GM21515 (cell line): ENCODE results near the gene FBLL1.
"Not testable (repeated sequence)": the region's sequence is repeated elsewhere in the genome, so short reads cannot be mapped to it uniquely, and the experiment has no call there.

ENCODE experiments used
- ATAC-seq: cut with Tn5 transposase; IDR thresholded peaks from one replicate; pipeline ENCODE4 v1.9.1; 2021; ENCODE audit not compliant: unreplicated experiment

The FBLL1 gene

DNA sequence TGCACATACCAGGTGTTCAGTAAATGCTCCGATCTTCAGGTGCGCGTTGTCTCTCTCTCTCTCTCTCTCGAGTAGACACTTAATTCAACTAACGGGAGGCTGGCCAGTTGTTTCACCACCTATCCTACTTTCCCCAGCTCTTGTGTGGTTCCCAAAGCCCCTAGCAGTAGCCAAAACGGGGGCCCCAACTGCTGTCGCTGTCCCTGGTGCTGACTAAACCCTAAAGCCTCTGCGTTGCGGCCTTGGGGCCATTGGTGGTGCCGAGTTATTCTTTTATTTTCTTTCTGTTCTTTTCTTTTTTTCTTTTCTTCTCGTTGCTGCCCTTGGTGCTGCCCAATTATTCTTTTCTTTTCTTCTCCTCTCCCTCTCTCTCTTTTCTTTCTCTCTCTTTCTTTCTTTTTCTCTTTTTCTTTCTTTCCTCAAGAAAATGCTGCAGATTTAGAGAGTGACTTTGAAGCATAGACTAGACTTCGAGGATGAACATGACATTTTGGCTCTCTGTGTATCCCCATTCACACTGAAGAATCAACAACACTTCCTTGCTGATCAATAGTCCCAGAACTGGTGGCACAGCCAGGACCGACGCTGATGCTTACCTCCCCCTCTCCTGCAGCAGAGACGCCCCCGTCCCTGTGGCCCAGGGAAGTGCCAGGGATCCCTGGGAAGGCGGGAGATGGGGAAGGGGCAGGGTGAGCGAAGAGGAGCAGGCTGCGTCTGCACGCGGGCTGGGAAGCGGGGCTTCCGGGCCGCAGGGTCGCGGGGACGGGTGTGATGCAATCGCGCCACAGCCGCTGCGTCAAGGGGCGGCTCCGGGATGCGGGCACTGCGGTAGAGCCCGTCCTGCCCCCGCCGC, at the start of gene FBLL1:
TSS of gene FBLL1 (plus strand) at position 785 of the 853 bp plus-strand sequence. CDS start 200 bp downstream, outside the sequence.
- no peak for ATAC-seq

GRCh38 chr5:168480601-168481000, 48.5 kb upstream of the FBLL1 start:
- no peak for ATAC-seq

GRCh38 chr5:168481330-168481788, 47.7 kb upstream of the FBLL1 start:
- ATAC-seq = peak; percentile 75

- no peak for ATAC-seq
Measured at GRCh38 chr5:168482361-168482760, 46.7 kb upstream of the FBLL1 start.

DNA sequence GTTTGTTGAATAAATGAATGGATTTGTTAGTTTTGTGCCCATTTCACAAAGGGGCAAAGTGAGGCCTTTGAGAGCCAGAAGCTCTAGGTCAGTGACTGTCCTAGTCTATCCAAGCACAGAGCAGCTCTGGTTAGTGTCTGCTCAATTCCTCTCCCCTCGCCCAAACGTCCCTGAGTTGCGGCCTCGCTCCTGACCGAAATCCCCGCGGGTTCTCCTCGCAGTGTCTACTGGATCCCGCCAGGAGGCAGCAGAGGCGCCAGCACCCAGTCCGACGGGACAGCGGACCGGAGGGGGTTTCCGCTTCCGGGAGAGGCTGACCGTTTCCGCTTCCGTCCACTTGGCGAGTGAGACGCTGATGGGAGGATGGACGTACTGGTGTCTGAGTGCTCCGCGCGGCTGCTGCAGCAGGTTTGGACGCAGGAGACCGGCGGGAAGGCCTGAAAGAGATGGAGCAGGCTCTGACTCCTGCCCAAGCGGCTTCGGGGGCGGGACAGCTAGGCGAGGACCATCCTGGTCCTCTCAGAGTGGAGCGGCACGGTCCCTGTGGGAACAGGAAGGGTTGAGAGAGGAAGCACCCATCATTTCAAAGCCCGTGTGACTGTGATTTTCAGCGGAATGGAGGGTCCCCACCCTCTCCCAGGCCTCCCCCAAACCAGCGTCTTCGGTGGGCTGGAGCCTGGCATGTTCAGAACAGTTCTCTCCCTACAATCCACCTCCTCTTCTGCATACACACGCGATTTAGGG, 42.8 kb upstream of the FBLL1 start, which contains the start of gene RARS1:
TSS of gene RARS1 (plus strand) at position 336 of the 744 bp plus-strand sequence. CDS start at position 364, 28 bp downstream.
- peak; percentile 94 for ATAC-seq

DNA sequence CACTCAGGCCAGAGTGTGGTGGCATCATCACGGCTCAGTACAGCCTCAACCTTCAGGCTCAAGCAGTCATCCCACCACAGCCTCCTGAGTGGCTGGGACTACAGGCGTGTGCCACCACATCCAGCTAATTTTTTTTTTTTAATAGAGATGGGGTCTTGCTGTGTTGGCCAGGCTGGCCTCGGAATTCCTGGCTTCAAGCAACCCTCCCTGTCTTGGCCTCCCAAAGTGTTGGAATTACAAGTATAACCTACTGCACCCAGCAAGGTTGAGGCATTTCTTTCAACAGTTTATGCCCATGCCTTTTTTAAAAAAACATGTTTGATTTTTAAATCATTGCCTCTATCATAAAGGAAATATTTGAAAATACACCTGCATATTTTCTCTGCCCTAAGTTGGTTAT, 40.0 kb upstream of the FBLL1 start:
- ATAC-seq = no peak

- ATAC-seq = no peak
Measured at GRCh38 chr5:168494057-168494555, 35.0 kb upstream of the FBLL1 start.

DNA sequence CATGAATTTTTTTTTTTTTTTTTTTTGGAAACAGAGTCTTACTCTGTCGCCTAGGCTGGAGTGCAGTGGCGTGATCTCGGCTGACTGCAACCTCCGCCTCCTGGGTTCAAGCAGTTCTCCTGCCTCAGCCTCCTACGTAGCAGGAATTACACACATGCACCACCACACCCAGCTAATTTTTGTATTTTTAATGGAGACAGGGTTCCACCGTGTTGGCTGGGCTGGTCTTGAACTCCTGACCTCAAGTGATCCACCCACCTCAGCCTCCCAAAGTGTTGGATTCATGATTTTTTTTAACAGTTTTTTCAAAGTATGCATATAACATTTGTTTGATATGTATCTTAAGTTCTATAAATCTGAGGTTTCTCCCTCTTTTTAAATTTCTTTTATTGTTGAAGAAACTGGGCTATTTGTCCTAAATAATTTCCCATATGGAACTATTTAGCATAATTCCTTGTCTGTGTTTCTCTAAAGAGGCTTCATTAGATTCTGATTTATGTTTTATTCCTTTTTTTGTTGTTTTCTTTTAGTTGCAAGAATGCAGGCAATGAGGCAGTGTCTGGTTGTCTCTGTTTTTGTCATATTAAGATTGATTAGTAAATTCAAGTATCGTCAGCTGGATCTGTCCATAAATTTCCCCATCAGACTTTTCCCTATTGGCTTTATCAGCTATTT, 26.4 kb upstream of the FBLL1 start:
- ATAC-seq = no peak

DNA sequence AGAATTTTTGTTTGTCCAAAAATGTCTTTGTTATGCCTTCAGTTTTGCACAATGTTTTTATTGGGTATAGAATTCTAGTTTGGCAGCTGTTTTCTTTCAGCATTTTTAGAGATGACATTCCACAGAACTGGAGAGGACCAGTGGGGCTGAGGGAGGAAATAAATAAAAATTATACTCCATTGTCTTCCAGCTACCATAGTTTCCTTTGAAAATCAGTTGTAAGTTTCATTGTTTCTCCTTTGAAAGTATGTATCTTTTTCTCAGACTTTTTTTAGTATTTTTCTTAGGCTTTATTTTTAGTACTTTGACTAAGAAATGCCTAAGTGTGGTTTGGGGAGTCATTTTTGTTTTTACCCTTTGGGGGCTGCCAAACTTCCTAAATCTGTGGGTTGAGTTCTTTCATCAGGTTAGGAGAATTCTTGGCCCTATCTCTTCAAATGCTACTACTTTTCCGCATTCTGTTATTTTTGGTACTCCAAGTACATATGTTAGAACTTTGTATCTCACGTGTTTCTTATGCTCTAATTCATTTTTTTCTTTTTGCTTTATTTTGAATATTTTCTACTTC, 15.2 kb upstream of the FBLL1 start:
- no peak for ATAC-seq

DNA sequence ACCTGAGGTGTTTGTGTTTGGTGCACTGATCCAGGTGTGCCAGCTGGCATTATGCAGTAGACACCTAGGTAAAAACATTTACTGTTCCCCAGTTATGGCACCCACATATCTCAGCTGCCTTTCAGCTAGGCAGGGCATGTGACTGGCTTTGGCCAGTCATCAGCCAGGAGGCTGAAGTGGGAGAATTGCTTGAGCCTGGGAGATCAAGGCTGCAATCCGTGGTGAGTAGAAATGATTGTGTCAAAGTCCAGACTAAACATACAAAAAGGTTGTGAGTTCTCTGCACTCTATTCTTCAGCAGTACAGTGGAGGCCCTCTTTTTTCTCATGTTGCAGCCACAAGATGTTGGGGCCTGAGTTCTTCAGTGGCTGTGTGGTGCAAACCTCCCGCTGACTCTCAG, 3.2 kb upstream of the FBLL1 start:
- ATAC-seq = no peak

DNA sequence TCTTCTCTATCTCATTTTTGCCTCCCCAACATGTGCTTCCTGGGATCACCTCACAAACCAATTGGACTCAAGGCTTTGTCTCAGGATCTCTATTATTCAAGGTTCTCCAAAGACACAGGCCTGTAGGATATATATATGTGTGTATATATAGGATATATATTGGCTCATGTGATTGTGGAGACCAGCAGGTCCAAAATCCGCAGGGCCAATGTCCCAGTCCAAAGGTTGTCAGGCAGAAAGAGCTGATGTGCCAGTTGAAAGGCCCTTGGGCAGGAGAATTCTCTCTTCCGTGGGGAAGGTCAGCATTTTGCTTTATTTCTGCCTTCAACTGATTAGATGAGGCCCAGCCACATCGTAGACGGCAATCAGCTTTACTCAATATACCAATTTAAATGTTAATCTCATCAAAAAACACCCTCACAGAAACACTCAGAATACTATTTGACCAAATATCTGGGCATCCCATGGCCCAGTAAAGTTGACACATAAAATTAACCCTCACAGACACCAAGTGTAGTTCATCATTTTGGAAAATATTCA, 1.3 kb upstream of the FBLL1 start:
- no peak for ATAC-seq

DNA sequence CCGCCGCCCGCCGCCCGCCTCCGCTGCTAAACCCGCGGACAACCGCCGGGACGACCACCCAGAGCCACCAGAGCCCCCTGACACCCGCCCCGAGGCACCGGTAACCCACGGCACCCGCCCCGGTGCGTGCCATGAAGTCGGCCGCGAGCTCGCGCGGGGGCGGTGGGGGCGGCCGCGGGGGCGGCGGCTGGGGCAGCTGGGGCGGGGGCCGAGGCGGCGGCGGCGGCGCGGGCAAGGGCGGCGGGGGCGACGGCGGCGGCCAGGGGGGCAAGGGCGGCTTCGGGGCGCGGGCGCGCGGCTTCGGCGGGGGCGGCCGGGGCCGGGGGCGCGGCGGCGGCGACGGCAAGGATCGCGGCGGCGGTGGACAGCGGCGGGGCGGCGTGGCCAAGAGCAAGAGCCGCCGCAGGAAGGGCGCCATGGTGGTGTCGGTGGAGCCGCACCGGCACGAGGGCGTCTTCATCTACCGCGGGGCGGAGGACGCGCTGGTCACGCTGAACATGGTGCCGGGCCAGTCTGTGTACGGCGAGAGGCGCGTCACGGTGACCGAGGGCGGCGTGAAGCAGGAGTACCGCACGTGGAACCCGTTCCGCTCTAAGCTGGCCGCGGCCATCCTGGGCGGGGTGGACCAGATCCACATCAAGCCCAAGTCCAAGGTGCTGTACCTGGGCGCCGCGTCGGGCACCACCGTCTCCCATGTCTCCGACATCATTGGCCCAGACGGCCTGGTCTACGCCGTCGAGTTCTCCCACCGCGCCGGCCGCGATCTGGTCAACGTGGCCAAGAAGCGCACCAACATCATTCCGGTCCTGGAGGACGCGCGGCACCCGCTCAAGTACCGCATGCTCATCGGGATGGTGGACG, 499 bp downstream of the FBLL1 start:
- ATAC-seq = no peak

DNA sequence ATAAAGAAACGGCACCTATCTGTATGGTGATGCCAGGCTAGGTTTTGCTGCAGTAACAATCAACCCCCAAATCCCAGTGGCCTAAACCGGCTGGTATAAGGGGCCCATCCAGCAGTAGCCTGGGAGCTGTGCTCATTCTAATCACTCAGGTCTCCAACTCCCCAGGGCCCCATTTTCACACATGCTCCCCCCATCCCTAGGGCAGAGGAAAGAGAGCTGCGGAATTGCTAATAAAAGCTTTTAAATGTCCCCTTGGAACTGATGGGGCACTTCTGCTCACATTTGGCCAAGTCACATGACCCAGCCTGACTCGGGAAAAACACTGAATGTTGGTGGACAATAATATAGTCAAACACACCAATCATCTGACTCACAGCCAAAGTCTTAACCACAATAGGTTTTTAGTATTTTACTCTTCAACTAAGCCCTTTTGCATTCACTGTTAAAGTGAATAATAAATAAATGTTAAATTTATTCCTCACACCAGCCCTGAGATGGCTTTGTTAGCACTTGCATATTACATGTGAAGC, 1.6 kb downstream of the FBLL1 start:
- no peak for ATAC-seq

DNA sequence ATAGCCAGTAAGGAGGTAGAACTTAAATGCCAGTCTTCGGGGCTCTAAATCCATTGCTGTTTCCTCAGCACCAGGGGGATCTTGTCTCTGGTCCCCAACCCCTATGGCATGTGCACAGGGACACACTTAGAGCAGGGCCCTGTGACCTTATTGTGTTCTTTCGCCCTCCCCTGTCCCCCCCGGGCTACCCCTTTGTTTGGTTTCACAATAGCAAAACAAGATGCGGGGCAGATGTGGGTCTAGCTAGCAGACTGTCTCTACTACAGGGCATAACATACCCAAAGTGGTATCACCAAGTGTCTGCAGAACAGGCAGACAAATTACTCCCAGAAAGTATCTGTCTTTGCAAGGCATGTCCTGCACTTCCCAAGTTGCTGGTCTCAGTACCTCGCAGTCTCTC, 2.1 kb downstream of the FBLL1 start:
- no peak for ATAC-seq

- ATAC-seq = no peak
Measured at GRCh38 chr5:168531987-168532864, 3.1 kb downstream of the FBLL1 start.

DNA sequence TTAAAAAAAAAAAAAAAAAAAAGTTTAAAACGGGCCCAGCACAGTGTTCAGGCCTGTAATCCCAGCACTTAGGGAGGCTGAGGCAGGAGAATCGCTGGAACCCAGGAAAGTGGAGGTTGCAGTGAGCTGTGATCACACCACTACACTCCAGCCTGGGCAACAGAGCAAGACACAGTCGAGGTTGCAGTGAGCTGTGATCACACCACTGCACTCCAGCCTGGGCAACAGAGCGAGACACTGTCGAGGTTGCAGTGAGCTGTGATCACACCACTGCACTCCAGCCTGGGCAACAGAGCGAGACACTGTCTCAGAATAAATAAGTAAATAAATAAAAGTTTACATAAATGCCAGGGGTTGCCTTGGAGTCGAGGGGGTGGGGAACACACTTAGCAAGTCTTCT, 5.2 kb downstream of the FBLL1 start:
- ATAC-seq = not testable (repeated sequence)

- no peak for ATAC-seq
Measured at GRCh38 chr5:168537176-168537575, 8.1 kb downstream of the FBLL1 start.

DNA sequence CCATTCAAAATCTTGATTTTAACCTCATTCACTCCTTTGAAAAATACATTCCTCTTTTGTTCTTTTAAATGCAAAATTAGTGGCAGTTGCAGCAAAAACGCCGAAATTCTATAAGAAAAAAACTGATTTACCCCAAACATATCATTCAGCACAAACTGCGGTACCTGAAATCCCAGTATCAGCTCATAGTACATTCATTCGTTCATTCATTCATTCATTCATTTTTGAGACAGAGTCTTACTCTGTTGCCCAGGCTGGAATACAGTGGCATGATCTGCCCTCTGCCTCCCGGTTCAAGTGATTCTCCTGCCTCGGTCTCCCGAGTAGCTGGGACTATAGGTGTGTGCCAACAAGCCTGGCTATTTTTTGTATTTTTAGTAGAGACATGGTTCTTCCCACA, 20.4 kb downstream of the FBLL1 start:
- no peak for ATAC-seq
